Neutrophil (primary cell): ENCODE measurements around the gene LGALS7B.
A peak's percentile ranks its signal among the peaks of the same experiment; 100 is the strongest.
"Not testable (repeated sequence)": the region's sequence is repeated elsewhere in the genome, so short reads cannot be mapped to it uniquely, and the experiment has no call there.

Experiments
- H3K27ac ChIP-seq: fragments of 200-600 bp; sonication (generic); 2 replicates; pipeline ENCODE4 v1.5.1; 2016; ENCODE audit warnings: mild to moderate bottlenecking, moderate library complexity
- H3K27me3 ChIP-seq: fragments of 200-600 bp; sonication (generic); 2 replicates; pipeline ENCODE4 v1.6.0; 2016; ENCODE audit warnings: mild to moderate bottlenecking
- H3K36me3 ChIP-seq: fragments of 200-600 bp; sonication (generic); 2 replicates; pipeline ENCODE4 v1.5.1; 2017
- H3K4me1 ChIP-seq, 2 experiments: fragments of 200-600 bp in 1 of 2; sonication (generic) in 1 of 2; 1 replicate in 1 of 2; 2 replicates in 1 of 2; pipeline versions ENCODE4 v1.5.1 to v1.6.1; 2013 to 2016; ENCODE audit warnings: low read depth in 1 of 2, low read length in 1 of 2, mild to moderate bottlenecking in 1 of 2, moderate library complexity in 1 of 2; ENCODE audit not compliant: control insufficient read depth in 1 of 2, insufficient read depth in 1 of 2
- H3K4me3 ChIP-seq, 2 experiments: fragments of 200-600 bp in 1 of 2; sonication (generic) in 1 of 2; 1 replicate in 1 of 2; 2 replicates in 1 of 2; pipeline ENCODE4 v1.5.1; 2013 to 2016; ENCODE audit warnings: low read depth in 1 of 2, low read length in 1 of 2, mild to moderate bottlenecking in 1 of 2, moderate library complexity in 1 of 2
- H3K9me3 ChIP-seq: fragments of 200-600 bp; sonication (generic); 2 replicates; pipeline ENCODE4 v1.5.1; 2016
- TF ChIP-seq, protein P1 (sequence below): fragments of 200-600 bp; sonication (generic); IDR thresholded peaks from 2 replicates; pipeline ENCODE4 v1.5.1; 2016; ENCODE audit warnings: antibody characterized with exemption

LGALS7B gene

DNA sequence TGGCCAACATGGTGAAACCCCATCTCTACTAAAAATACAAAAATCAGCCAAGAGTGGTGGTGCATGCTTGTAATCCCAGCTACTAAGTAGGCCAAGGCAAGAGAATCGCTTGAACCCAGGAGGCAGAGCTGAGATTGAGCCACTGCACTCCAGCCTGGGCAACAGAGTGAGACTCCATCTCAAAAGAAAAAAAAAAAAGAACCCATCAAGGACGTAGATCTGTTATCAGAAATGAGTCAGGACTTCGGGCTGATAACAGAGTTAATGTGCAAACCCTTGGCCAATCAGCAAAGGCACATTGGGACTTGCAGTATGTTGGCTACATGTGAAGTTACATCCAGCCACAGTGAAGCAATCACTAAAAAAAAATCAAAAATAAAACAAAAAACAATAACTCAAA, 4.8 kb upstream of the LGALS7B start:
- Histone ChIP-seq H3K27ac (no peak overlapping the region), H3K9me3 (no peaks in the 10 kb centered on the region), H3K4me1 (no peaks in the 10 kb centered on the region), H3K27me3 (peaks cover 20% of the 10 kb centered on the region), H3K36me3 (no peaks in the 10 kb centered on the region), H3K4me3 (no peak overlapping the region)
- TF ChIP-seq, protein P1, sequence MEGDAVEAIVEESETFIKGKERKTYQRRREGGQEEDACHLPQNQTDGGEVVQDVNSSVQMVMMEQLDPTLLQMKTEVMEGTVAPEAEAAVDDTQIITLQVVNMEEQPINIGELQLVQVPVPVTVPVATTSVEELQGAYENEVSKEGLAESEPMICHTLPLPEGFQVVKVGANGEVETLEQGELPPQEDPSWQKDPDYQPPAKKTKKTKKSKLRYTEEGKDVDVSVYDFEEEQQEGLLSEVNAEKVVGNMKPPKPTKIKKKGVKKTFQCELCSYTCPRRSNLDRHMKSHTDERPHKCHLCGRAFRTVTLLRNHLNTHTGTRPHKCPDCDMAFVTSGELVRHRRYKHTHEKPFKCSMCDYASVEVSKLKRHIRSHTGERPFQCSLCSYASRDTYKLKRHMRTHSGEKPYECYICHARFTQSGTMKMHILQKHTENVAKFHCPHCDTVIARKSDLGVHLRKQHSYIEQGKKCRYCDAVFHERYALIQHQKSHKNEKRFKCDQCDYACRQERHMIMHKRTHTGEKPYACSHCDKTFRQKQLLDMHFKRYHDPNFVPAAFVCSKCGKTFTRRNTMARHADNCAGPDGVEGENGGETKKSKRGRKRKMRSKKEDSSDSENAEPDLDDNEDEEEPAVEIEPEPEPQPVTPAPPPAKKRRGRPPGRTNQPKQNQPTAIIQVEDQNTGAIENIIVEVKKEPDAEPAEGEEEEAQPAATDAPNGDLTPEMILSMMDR = no peak

DNA sequence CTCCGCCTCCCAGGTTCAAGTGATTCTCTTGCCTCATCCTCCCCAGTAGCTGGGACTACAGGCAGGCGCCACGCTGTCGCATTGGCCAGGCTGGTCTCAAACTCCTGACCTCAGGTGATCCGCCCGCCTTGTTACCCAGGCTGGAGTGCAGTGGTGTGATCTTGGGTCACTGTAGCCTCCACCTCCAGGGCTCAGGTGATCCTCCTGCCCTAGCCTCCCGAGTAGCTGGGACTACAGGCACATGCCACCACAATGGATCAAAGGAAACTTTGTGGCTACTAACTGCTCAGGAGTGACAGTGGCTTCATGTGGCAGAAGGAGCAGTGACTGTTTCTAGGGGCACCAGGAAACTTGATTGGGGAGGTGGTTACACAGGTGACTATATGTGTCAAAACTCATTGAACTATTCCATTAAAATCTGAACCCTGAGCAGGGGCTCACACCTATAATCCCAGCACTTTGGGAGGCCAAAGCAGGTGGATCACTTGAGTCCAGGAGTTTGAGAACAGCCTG, 3.8 kb upstream of the LGALS7B start:
- Histone ChIP-seq H3K4me1 (no peaks in the 10 kb centered on the region), H3K9me3 (no peaks in the 10 kb centered on the region), H3K4me3 (no peak overlapping the region), H3K27ac (no peak overlapping the region), H3K36me3 (no peaks in the 10 kb centered on the region), H3K27me3 (peaks cover 14% of the 10 kb centered on the region)
- TF ChIP-seq, protein P1 = no peak

DNA sequence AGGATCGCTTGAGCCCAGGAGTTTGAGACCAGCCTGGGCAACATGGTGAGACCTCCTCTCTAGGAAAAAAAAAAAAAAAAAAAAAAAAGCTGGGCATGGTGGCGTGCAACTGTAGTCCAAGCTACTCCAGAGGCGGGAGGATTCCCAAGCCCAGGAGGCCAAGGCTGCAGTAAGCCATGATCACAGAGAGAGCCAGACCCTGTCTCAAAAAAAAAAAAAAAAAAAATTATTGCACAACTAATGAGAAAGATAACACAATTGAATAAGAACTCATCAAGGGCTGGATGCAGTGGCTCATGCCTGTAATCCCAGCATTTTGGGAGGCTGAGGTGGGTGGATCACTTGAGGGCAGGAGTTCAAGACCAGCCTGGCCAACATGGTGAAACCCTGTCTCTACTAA, 2.9 kb upstream of the LGALS7B start:
- not testable (repeated sequence) for H3K27ac ChIP-seq, H3K4me3 ChIP-seq, H3K4me1 ChIP-seq, H3K36me3 ChIP-seq, H3K9me3 ChIP-seq, H3K27me3 ChIP-seq

DNA sequence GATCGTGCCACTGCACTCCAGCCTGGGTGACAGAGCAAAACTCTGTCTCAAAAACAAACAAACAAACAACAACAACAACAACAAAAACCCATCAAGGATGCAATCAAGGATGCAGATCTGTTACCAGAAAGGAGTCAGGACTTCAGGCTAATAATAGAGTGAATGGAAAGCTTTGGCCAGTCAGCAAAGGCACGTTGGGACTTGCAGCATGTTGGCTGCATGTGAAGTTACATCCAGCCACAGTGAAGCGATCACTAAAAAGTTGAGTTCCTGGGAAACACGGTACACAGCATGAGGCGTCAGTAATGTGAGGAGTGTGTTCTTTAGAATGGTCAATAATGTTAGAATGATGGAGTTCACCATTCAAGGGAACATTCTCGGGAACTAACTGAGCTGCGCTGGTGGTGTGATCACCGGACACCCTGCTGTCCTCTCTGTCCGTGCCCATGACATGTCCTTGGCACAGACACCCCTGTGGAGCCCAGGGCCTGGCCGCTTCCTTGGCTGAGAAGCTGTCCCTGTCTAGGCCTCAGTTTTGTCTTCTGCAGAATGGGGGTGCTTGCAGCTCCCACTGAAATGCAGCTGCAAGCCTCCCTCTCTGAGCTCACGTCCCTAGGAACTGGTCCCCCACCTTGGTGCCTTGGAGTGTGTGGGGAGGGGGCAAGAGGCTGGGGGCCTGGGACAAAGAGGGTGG, 2.3 kb upstream of the LGALS7B start:
- TF ChIP-seq, protein P1 = no peak
- H3K27ac ChIP-seq = no peak overlapping the region
- H3K4me1 ChIP-seq = no peaks in the 10 kb centered on the region
- H3K27me3 ChIP-seq = peaks cover 1% of the 10 kb centered on the region
- H3K36me3 ChIP-seq = no peaks in the 10 kb centered on the region
- no peaks in the 10 kb centered on the region for H3K9me3 ChIP-seq
- no peak overlapping the region for H3K4me3 ChIP-seq

DNA sequence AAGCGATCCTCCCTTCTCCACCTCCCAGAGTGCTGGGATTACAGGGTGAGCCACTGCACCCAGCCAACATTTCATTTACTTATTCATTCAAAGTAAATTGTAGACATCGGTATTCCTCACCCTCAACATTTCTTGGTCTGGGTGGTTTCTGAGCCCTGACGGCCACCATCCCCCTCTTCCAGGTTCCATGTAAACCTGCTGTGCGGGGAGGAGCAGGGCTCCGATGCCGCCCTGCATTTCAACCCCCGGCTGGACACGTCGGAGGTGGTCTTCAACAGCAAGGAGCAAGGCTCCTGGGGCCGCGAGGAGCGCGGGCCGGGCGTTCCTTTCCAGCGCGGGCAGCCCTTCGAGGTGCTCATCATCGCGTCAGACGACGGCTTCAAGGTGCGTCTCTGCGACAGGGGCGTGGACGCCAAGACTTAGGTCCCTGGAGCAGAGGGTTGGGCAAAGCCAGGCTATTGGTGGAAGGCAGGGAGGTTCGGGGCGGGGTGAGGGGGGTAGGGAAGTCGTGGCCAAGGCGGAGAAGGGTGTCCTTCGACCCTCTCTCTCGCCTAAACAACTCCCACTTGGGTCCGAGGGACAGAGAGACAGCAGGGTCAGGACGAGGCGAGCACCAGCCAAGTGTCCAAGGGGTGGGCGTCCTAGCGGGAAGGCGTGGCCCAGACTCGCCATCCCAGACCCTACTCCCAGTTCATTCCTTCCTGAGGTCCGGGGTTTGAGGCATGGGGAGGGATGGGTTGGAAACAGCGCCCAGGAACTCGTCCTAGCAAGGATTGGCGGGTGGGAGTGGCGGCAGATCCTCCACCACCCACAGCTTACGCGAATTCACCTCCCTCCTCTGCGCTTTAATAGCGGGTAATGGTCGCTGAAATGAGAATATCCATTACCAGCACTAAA, 1.8 kb downstream of the LGALS7B start:
- H3K27me3 ChIP-seq = peaks cover 23% of the 10 kb centered on the region
- not testable (repeated sequence) for H3K4me1 ChIP-seq, H3K36me3 ChIP-seq, H3K27ac ChIP-seq, H3K9me3 ChIP-seq
- H3K4me3 ChIP-seq = peak overlapping the region in 1 of 2 experiments; percentile 23

DNA sequence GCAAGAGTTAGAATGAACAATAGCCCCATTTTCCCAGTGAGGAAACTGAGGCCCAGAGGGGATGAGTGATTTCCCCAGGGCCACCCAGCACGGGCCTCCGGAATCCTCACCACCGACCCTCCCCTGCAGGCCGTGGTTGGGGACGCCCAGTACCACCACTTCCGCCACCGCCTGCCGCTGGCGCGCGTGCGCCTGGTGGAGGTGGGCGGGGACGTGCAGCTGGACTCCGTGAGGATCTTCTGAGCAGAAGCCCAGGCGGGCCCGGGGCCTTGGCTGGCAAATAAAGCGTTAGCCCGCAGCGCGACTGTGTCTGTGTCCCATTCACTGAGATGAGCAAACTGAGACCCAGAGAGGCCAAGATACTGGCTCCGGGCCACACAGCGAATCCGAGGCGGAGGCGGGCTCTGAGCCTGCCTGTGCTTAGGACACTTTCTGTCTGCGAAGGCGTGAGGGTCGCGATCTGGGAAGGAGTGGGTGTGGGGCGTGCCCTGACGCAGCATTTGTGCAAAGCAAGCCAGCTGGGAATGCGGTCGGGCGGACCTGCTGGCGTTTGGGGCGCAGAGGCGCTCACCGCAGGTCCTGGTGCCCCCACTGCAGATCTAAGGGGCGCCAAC, 2.6 kb downstream of the LGALS7B start:
- not testable (repeated sequence) for H3K27ac ChIP-seq, H3K4me1 ChIP-seq, H3K9me3 ChIP-seq, H3K36me3 ChIP-seq
- Histone ChIP-seq H3K27me3 (peaks cover 23% of the 10 kb centered on the region), H3K4me3 (peak overlapping the region in 1 of 2 experiments; percentile 23)
